Brain microvascular endothelial cell (primary cell): ENCODE measurements around the gene LPCAT3.
"Not testable (repeated sequence)": the region's sequence is repeated elsewhere in the genome, so short reads cannot be mapped to it uniquely, and the experiment has no call there.

Source experiments
- DNase-seq: peaks from one replicate; pipeline ENCODE4 v3.0.0-alpha.2; 2020
- H3K27ac ChIP-seq: fragments of 250-450 bp; sonication (Bioruptor Pico); 2 replicates; pipeline ENCODE4 v1.5.1; 2020; ENCODE audit warnings: mild to moderate bottlenecking, moderate library complexity
- H3K27me3 ChIP-seq: fragments of 250-450 bp; sonication (Bioruptor Pico); replicated peaks from 2 replicates; pipeline ENCODE4 v1.5.1; 2020; ENCODE audit warnings: mild to moderate bottlenecking
- H3K36me3 ChIP-seq: fragments of 250-450 bp; sonication (Bioruptor Pico); replicated peaks from 2 replicates; pipeline ENCODE4 v1.5.1; 2020; ENCODE audit warnings: mild to moderate bottlenecking
- H3K4me3 ChIP-seq: 2 replicates; pipeline ENCODE4 v1.5.1; 2011; ENCODE audit warnings: low read depth, mild to moderate bottlenecking, control low read depth, low read length, moderate library complexity
- in situ Hi-C: cut with HindIII; loops from 2 replicates; pipeline ENCODE4 v1.10.0; 2017; ENCODE audit warnings: low sequenced_read_pairs, low pct_ligation_motif_present
- TF ChIP-seq, protein P1 (sequence below): IDR thresholded peaks from 2 replicates; pipeline ENCODE4 v1.5.1; 2011; ENCODE audit warnings: low read depth, mild to moderate bottlenecking, moderate library complexity, low read length, control low read depth, inconsistent platforms; ENCODE audit errors: missing control alignments

The LPCAT3 gene

DNA sequence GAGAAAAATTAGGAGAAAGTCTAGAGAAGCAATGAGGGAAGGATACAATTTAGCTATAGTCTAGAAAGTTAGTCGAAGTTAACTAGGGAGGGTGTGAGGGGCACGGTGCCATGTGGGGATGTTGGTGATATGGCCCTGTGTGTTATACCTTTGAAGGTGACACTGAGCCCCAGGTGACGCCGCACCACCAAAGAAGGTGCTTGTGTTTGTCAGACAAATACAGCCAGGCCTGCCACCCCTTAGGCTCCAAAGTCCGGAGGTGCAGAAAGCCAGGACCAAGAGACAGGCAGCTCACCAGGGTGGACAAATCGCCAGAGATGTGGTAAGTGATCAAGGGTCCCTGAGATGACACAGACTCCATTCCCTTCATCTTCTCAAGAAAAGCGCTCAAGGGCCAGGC lies 43.3 kb upstream of the LPCAT3 start:
- TF ChIP-seq, protein P1, sequence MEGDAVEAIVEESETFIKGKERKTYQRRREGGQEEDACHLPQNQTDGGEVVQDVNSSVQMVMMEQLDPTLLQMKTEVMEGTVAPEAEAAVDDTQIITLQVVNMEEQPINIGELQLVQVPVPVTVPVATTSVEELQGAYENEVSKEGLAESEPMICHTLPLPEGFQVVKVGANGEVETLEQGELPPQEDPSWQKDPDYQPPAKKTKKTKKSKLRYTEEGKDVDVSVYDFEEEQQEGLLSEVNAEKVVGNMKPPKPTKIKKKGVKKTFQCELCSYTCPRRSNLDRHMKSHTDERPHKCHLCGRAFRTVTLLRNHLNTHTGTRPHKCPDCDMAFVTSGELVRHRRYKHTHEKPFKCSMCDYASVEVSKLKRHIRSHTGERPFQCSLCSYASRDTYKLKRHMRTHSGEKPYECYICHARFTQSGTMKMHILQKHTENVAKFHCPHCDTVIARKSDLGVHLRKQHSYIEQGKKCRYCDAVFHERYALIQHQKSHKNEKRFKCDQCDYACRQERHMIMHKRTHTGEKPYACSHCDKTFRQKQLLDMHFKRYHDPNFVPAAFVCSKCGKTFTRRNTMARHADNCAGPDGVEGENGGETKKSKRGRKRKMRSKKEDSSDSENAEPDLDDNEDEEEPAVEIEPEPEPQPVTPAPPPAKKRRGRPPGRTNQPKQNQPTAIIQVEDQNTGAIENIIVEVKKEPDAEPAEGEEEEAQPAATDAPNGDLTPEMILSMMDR = no peak
- Histone ChIP-seq H3K4me3 (no peak overlapping the region), H3K36me3 (no peaks in the 10 kb centered on the region), H3K27me3 (no peaks in the 10 kb centered on the region), H3K27ac (no peak overlapping the region)
- DNase-seq = no peak
- in situ Hi-C loops = no loop called here

DNA sequence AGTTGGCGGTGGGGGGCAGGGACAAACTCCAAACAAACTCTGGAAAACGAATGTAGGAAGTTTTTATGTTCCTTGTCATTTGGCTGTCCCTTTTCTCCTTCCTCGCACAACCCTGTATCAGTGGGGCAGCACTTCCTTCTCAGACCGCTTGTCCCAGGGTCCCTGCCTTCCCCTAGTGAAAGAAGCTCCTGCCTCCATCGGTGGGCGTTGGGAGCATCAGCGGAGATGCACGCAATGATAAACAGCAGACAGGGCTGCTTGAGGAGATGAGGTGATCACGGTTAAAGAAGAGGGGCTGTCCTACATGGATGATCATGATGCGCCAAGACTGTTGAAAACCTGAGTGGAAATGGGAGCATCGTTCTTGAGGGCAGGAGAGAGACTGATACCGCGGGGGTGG lies 42.9 kb upstream of the LPCAT3 start:
- TF ChIP-seq, protein P1 = no peak
- DNase-seq = no peak
- Histone ChIP-seq H3K4me3 (no peak overlapping the region), H3K27ac (no peak overlapping the region), H3K36me3 (no peaks in the 10 kb centered on the region), H3K27me3 (no peaks in the 10 kb centered on the region)
- in situ Hi-C loops = no loop called here

DNA sequence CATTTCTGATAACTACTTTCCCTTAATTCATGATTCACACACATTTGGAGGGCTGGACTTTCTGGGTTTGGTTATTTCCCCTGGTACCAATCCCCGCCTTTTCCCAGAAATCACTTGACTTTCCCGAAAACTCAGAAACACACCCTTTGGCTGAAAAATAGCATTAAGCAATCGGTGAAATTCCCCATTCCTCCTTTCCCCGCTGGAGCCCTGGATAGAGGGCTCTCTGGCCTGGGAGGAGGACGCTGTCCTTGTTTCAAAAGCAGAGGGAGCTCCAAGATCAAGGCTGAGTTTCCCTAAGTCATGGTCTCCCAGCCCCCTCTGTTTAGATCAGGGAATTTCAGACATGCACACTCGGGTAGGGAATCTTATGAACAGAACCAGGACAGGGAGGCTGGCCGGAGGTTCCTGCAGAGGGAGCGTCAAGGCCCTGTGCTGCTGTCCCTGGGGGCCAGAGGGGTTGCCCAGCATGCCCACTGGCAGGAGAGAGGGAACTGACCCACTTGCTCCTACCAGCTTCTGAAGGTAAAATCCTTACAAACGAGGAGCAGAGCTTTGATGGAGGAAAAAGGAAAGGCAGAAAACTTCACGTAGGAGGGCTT lies 42.2 kb upstream of the LPCAT3 start, which contains the start of gene C1S:
TSS of gene C1S (plus strand) at position 366 of the 602 bp plus-strand sequence. CDS start 1,195 bp downstream, outside the sequence.
- in situ Hi-C loops = no loop called here
- peak; percentile 90 for DNase-seq
- Histone ChIP-seq H3K27me3 (no peaks in the 10 kb centered on the region), H3K4me3 (peak within 1 kb of the TSS; percentile 27), H3K27ac (no peak within 1 kb of the TSS), H3K36me3 (no peaks in the 10 kb centered on the region)
- TF ChIP-seq, protein P1 = peak; percentile 95

DNA sequence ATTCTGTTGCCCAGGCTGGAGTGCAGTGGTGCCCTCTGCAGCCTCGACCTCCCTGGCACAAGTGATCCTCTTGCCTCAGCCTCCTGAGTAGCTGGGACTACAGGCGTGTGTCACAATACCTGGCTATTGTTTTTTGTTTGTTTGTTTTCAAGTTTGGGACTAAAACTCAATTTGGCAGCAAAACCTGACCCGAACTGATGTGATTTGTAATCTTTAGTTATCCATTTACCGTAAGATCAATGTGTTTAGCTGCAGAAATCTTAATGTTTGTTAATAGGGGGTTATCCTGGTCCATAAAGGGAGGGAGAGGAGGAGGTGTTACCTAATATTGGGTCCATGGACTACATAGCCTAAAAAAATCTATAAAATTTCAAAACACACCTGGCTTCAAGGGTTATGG lies 41.5 kb upstream of the LPCAT3 start:
- TF ChIP-seq, protein P1 = no peak
- in situ Hi-C loops = no loop called here
- H3K27ac ChIP-seq = no peak overlapping the region
- no peaks in the 10 kb centered on the region for H3K27me3 ChIP-seq
- H3K36me3 ChIP-seq = no peaks in the 10 kb centered on the region
- no peak for DNase-seq
- H3K4me3 ChIP-seq = no peak overlapping the region

DNA sequence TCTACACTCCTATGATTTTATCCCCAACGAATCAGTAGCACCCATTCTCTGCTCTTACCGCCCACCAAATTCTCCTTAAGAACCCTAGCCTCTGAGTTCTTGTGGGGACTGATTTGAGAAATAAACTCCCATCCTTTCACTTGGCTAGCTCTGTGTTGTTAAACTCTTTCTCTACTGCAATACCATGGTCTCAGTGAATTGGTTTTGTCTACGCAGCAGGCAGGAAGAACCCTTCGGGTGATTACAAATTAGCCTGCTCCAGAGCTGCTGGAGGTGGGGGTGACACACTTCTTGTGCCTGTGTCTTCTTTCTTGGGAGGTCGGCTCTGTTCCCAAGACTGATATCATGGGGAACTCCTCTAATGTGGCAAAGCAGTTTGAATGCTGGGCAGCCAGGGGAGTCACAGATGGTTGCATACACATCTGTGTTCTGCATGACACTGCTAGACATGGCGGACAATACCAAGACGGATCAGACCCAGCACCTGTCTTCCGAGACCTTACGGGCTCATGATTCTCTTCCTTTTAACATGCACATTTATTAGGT lies 40.6 kb upstream of the LPCAT3 start:
- no peaks in the 10 kb centered on the region for H3K36me3 ChIP-seq
- no peak for DNase-seq
- in situ Hi-C loops = no loop called here
- TF ChIP-seq, protein P1 = no peak
- H3K27me3 ChIP-seq = no peaks in the 10 kb centered on the region
- H3K4me3 ChIP-seq = no peak overlapping the region
- no peak overlapping the region for H3K27ac ChIP-seq

DNA sequence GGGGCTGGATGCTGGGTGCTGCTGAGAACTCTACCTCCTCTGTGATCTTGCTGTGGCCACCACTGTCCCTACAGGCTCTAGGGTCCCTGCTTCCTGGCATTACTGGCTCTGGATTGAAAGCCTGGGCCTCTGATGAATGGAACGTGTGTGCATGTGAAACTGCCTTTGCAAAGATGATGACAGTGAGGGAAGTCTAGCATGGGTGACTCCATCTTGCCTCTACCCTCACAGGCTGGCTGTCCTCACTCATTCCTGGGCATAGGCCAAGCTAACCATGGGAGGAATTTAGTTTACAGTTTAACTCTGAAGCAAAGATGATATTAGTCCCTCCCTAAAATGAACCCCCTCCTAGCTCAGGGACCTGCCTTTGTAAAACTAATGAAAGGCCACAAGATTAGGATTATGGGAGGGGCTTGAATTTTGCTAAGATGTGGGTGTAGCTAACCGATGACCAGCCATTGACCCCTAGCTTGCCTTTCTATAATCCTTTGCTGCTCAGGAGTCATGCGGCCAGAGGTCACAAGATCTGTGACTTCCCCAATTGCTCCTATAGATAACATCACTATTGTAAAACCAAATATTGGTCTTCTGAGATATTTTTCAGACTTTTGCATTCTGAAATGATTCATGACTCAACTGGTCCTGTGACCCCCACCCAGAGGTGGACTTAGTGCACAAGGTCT lies 40.0 kb upstream of the LPCAT3 start:
- TF ChIP-seq, protein P1 = no peak
- H3K27ac ChIP-seq = no peak overlapping the region
- no peaks in the 10 kb centered on the region for H3K27me3 ChIP-seq
- in situ Hi-C loops = no loop called here
- no peak overlapping the region for H3K4me3 ChIP-seq
- no peak for DNase-seq
- H3K36me3 ChIP-seq = no peaks in the 10 kb centered on the region

DNA sequence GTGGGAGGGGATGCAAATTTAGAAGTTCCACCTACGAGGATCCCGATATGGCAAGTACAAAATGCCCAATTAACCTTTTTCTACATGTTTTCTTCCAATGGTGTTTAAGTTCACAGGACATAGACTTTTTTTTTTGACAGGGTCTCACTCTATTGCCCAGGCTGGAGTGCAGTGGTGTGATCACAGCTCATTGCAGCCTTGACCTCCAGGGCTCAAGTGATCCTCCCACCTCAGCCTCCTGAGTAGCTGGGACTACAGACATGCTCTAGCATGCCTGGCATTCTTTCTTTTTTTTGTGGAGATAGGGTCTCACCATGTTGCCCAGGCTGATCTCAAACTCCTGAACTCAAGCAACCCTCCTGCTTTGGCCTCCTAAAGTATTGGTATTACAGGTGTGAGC lies 37.5 kb upstream of the LPCAT3 start:
- DNase-seq, H3K27me3 ChIP-seq, H3K36me3 ChIP-seq, H3K27ac ChIP-seq, H3K4me3 ChIP-seq, in situ Hi-C loops: not testable (repeated sequence)
